Retinal pigment epithelial cell (primary cell): ENCODE data around the gene CHRM4.
A peak's percentile ranks its signal among the peaks of the same experiment; 100 is the strongest.

ENCODE experiments used
- DNase-seq: peaks from one replicate; pipeline ENCODE4 v3.0.0-alpha.2; 2010; ENCODE audit warnings: low read depth
- H3K4me3 ChIP-seq: 2 replicates; pipeline ENCODE4 v1.5.1; 2011; ENCODE audit warnings: mild to moderate bottlenecking, low read length, control low read depth, moderate library complexity
- CTCF ChIP-seq: conservative IDR thresholded peaks from 2 replicates; pipeline ENCODE4 v1.5.1; 2011; ENCODE audit warnings: low read depth, low read length, control low read depth, inconsistent platforms

Gene CHRM4

GRCh38 chr11:46363455-46364005 lies 28.0 kb downstream of the CHRM4 start:
- DNase-seq, result no peak
- no peak overlapping the region for H3K4me3 ChIP-seq

GRCh38 chr11:46363031-46363407 lies 28.6 kb downstream of the CHRM4 start:
- no peak overlapping the region for H3K4me3 ChIP-seq
- DNase-seq, result no peak

More at GRCh38 chr11:46363455-46364005, 28.0 kb downstream of the CHRM4 start:
- peak; percentile 38 for TF ChIP-seq CTCF

DNA sequence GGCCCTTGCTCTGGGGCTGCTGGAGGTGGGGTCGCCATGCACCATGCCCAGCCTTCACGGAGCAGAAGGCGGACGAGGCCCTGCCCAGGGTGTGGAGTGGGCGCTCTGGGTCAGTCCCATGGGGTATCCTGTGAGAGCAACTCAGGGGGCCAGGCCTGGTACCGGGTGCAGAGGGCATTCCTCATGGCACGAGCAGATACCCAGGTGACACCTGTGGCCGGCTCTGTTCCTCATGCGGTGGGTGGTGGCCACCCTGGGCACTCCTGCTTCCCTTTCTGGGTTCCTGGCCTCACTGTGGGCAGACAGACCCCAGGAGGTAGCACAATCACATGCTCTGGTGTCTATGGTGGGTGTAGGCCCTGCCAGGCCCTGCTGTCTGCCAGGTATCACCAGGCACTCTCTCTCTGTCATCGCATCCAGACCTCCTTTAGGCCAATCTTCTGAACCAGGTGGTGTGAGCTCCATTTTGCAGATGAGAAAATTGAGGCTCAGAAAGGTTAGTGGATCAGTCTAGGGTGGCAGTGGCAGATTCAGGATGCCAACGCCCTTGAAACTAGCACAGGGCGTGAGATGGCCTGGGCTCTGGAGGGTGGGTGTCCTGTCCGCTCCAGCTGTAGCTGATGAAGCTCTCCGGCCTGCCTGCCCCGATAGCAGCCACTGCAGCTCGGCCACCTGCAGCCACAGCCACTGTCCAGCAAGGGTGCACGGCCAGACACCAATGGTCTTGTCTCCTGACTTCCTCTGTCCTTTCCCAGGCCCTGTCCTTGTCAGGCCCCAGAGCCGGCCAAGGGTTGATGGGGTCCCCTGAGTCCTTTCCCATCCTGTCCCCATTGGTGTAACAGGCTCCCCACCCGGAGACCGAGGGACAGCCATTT lies 29.2 kb downstream of the CHRM4 start:
- H3K4me3 ChIP-seq, result no peak overlapping the region
- DNase-seq, result no peak
- no peak for TF ChIP-seq CTCF

More at GRCh38 chr11:46363031-46363407, 28.6 kb downstream of the CHRM4 start:
- no peak for TF ChIP-seq CTCF

GRCh38 chr11:46361283-46362155 lies 30.1 kb downstream of the CHRM4 start:
- TF ChIP-seq CTCF, result no peak
- no peak overlapping the region for H3K4me3 ChIP-seq
- DNase-seq, result no peak

- no peak for TF ChIP-seq CTCF
- no peak for DNase-seq
- no peak overlapping the region for H3K4me3 ChIP-seq
Observed at GRCh38 chr11:46360878-46361277, 30.7 kb downstream of the CHRM4 start.

DNA sequence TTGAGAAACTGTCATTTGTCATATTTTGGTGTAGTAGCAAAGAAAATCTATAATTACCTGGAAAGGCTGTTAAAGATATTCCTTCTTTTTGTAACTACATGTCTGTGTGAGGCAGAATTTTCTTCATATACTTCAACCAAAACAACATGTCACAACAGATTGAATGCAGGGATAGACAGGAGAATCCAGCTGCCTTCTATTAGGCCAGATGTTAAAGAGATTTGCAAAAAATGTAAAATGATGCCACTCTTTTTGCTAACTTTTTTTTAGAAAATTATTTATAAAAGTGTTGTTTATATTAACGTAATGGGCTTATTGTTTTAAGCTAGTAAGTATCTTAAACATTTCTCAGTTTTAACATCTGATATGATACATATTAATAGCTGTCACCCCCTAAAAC lies 31.6 kb downstream of the CHRM4 start:
- no peak overlapping the region for H3K4me3 ChIP-seq
- TF ChIP-seq CTCF, result no peak
- no peak for DNase-seq
